H1 (cell line): ENCODE measurements around the gene PAOX. TPM values are rescaled to one million over a fixed set of nuclear protein-coding genes. Genes with fewer than 3 reads are reported as not detected.

ENCODE experiments used
- ASH2L ChIP-seq: fragments of 200-600, 300-600 bp; sonication (generic); IDR thresholded peaks from one replicate; pipeline ENCODE4 v1.7.1; 2017; ENCODE audit warnings: low read length
- ATF2 ChIP-seq: IDR thresholded peaks from 2 replicates; pipeline ENCODE4 v1.6.1; 2012; ENCODE audit warnings: low read length, inconsistent platforms
- ATF3 ChIP-seq: IDR thresholded peaks from 2 replicates; pipeline ENCODE4 v1.6.1; 2011; ENCODE audit warnings: low read depth, mild to moderate bottlenecking, low read length; ENCODE audit not compliant: insufficient read depth
- BACH1 ChIP-seq: IDR thresholded peaks from 2 replicates; pipeline ENCODE4 v1.6.1; 2012; ENCODE audit warnings: low read length, improper control_type of control experiment
- BRCA1 ChIP-seq: IDR thresholded peaks from 2 replicates; pipeline ENCODE4 v1.6.1; 2012; ENCODE audit warnings: low read depth, low read length, improper control_type of control experiment
- CBX8 ChIP-seq: fragments of 300-800, 300-1000 bp; sonication (generic); IDR thresholded peaks from 2 replicates; pipeline ENCODE4 v1.7.1; 2016; ENCODE audit warnings: low read depth, low read length, borderline replicate concordance
- HDAC2 ChIP-seq, 2 experiments: fragments of 300-600 bp in 1 of 2; sonication (generic) in 1 of 2; IDR thresholded peaks; 2 replicates each; pipeline ENCODE4 v1.6.1; 2011 to 2012; ENCODE audit warnings: low read depth in 2 of 2, low read length in 2 of 2, mild to moderate bottlenecking in 2 of 2, moderate library complexity in 2 of 2, borderline replicate concordance in 1 of 2, inconsistent platforms in 1 of 2
- HDAC6 ChIP-seq: IDR thresholded peaks from one replicate; pipeline ENCODE4 v1.7.1; 2012; ENCODE audit warnings: low read depth, mild to moderate bottlenecking, inconsistent platforms, low read length, moderate library complexity
- MAFK ChIP-seq: IDR thresholded peaks from 2 replicates; pipeline ENCODE4 v1.6.1; 2012; ENCODE audit warnings: low read depth, mild to moderate bottlenecking, improper control_type of control experiment, low read length
- MAX ChIP-seq: IDR thresholded peaks from 2 replicates; pipeline ENCODE4 v1.6.1; 2012; ENCODE audit warnings: inconsistent platforms
- POLR2A ChIP-seq, 2 experiments: IDR thresholded peaks; 1 replicate in 1 of 2; 2 replicates in 1 of 2; pipeline ENCODE4 v1.6.1; 2011; ENCODE audit warnings: low read depth in 2 of 2, low read length in 2 of 2, mild to moderate bottlenecking in 2 of 2; ENCODE audit errors: control extremely low read depth in 1 of 2
- RAD21 ChIP-seq, 2 experiments: IDR thresholded peaks in 1 of 2; conservative IDR thresholded peaks in 1 of 2; 2 replicates each; pipeline ENCODE4 v1.6.1; 2011; ENCODE audit warnings: low read depth in 2 of 2, low read length in 2 of 2, improper control_type of control experiment in 1 of 2, inconsistent platforms in 1 of 2, mild to moderate bottlenecking in 1 of 2, moderate library complexity in 1 of 2
- RFX5 ChIP-seq: IDR thresholded peaks from 2 replicates; pipeline ENCODE4 v1.6.1; 2011; ENCODE audit warnings: low read depth, low read length, improper control_type of control experiment, borderline replicate concordance
- SAP30 ChIP-seq: fragments of 300-600 bp; sonication (generic); IDR thresholded peaks from 2 replicates; pipeline ENCODE4 v1.7.1; 2012; ENCODE audit warnings: low read length, moderate library complexity, mild to moderate bottlenecking, inconsistent platforms; ENCODE audit not compliant: insufficient read depth, insufficient replicate concordance
- SP1 ChIP-seq: IDR thresholded peaks from 2 replicates; pipeline ENCODE4 v1.6.1; 2011; ENCODE audit warnings: low read depth, low read length
- SP4 ChIP-seq: IDR thresholded peaks from 2 replicates; pipeline ENCODE4 v1.6.1; 2012; ENCODE audit warnings: low read length, inconsistent platforms
- TBP ChIP-seq: IDR thresholded peaks from 2 replicates; pipeline ENCODE4 v1.6.1; 2011; ENCODE audit warnings: low read depth, low read length, improper control_type of control experiment
- USF2 ChIP-seq: IDR thresholded peaks from 2 replicates; pipeline ENCODE4 v1.6.1; 2011; ENCODE audit warnings: low read length, improper control_type of control experiment
- YY1 ChIP-seq: IDR thresholded peaks from 2 replicates; pipeline ENCODE4 v1.6.1; 2011; ENCODE audit warnings: low read depth, mild to moderate bottlenecking, low read length
- polyA plus RNA-seq, 7 experiments: library from polyadenylated mRNA; depleted of rRNA in 3 of 7; stranded (reverse) in 5 of 7; unstranded in 2 of 7; fragments of >200 nt in 5 of 7; fragments of 200-250 nt in 2 of 7; gene quantifications; 1 replicate in 5 of 7; 2 replicates in 1 of 7; 4 replicates in 1 of 7; pipeline versions ENCODE4 v1.2.1 to v1.2.3, GENCODE V29; 2011 to 2013; ENCODE audit warnings: missing spikeins in 2 of 7, mixed read lengths in 2 of 7
- total RNA-seq: library from RNA; stranded (reverse); fragmentation: NEBNext Ultra II Directional; extraction: Animal tissue kit (Norgen Biotek cat#: 25700); gene quantifications from 2 replicates; pipeline ENCODE4 v1.2.1, GENCODE V29; 2021

PAOX gene
- total and polyA plus RNA-seq, 2 of the 8 experiments (the other 6 are each of a cell fraction or from before 2014, with no cell fraction given) = 3.7 to 4.3 TPM

- TF ChIP-seq RFX5 (no peak), SP4 (no peak), CBX8 (no peak), MAFK (no peak), BRCA1 (no peak), SAP30 (no peak), SP1 (no peak), ATF3 (0 out of 2 replicates have a peak, but pooled peaks have one; percentile 31), TBP (no peak), HDAC6 (no peak), YY1 (no peak), ASH2L (no peak), USF2 (no peak), HDAC2 (IDR thresholded peaks at IDR 0.05; ENCODE audit: borderline replicate concordance in 1 of 2, low read depth in 2 of 2, low read length in 2 of 2) (no peak), POLR2A (IDR thresholded peaks at IDR 0.05; ENCODE audit: control extremely low read depth in 1 of 2, low read depth in 2 of 2, low read length in 2 of 2) (no peak), BACH1 (peak; percentile 37; the same call in 1 of the 2 replicates), MAX (no peak), RAD21 (IDR thresholded peaks at IDR 0.05 in 1 of 2, conservative IDR thresholded peaks at IDR 0.05 in 1 of 2; ENCODE audit: low read depth in 2 of 2, low read length in 2 of 2) (peak; percentile 83 to 87), ATF2 (no peak)
These were observed 49.4 kb upstream of the PAOX start (continued) for GRCh38 chr10:133329491-133330202.
